NCI-H146 treated with DMSO at 0.1 percent for 48 hours (cell line): ENCODE results near the gene RPL36A.

Source experiments
- DNase-seq: peaks from one replicate; lab custom pipeline; 2025; ENCODE audit not compliant: unreplicated experiment; lab: John Stamatoyannopoulos, UW

RPL36A gene

DNA sequence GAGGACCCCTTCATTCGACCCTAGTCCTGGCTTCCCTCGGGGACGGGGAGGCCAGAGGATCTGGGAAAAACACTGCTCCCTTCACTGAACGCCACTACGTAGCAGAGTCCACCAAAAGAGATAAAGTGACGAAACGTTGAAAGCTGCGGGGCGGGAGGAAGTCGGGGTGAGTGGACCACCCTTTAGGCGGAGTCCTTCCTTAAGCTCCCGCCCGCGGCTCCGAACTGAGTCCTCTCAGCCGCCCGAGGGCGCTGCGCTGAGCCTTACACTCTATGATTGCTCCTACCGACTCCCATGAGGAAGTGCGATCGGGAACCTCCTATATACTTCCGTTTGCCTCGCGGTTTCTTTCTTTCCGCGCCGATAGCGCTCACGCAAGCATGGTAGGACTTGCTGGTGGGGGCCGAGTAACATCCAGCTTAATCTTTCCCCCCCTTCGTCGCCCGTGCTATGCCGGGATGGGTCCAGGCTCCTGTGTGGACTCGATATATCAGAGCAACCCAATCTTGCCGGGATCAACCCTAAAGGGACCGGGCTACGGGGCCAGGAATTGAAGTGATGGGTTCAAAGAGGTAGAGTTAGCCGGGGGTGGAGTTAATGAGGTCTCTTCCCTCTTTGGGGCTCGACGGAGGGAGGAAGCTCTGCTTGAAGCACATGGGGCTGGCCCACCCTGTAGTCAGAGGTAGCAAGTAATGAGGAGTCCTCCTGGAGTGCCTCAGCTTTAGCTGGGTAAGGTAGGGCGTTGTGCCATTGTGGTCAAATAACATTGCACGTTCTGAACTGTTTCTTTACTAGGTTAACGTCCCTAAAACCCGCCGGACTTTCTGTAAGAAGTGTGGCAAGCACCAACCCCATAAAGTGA lies at the start of gene RPL36A:
Gene RPL36A (plus strand): TSS at position 348 of the 862 bp plus-strand sequence. CDS start 33 bp downstream, at position 381.
- DNase-seq: peak; percentile 85

DNA sequence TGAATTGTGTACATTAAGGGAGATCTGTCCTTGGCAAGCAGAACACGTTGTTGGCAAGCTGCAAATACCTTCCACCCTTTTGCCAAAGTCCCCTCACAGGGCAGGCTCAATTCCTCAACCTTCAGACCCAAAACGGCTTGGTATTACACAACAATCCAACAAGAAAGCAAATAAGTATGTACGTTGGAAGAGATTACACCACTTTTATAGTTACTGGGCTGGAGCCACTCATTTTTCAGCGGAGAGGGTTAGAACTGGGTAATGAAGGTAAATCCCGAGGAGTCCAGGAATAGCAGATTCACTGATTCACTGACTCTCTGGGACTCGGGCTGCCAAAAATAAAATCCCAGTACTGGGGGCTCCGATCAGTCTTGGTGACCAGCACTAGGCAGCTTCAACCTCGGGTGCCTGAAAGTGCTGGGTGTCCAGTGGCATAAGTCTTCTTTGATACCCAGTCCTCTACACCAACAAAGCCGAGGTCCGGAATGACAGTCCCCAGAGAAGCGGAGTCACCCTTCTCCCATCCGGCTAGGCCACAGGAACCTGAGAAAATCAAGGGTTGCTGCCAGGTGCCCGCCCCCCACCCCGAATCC lies 42.9 kb upstream of the RPL36A start:
- no peak for DNase-seq

GRCh38 chrX:101348452-101349192 lies 42.2 kb upstream of the RPL36A start, which contains the start of gene TIMM8A:
Gene TIMM8A (minus strand): TSS chrX:101348742. CDS start chrX:101348664, 78 bp downstream.
- DNase-seq: peak; percentile 72

- no peak for DNase-seq
Measured at GRCh38 chrX:101349193-101349562, 41.6 kb upstream of the RPL36A start.

DNA sequence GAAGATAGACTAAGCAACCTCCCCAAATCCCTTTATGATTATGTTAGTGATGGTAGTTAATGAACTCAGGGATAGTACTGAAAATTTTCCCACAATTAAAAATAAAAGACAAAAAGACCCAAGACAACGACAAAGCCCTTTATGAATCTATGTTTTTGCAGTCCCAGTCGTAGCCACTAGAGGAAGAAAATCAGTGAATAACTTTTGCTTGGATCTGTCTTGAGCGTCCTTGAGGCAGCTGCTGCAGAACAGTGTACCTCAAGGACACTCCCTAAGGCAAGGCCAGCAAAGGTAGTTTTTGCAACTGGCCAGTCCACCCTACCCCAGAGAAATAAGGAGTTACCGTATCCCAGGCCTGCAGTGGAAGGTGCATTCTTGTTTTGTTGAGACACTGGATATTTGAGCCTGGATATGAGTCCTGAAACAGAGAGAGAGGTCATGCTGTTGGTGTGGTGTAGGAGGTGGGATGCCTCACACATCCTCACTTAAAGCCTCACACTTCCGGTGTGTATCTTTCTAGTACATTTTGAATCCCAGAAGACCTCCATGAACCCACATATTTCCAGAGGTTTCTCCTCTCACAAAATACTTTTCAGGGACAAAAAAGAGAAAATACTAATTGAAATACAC lies 33.5 kb upstream of the RPL36A start:
- no peak for DNase-seq

GRCh38 chrX:101359966-101360365 lies 30.8 kb upstream of the RPL36A start:
- DNase-seq: no peak

GRCh38 chrX:101360390-101360789 lies 30.4 kb upstream of the RPL36A start:
- no peak for DNase-seq

- no peak for DNase-seq
Measured at GRCh38 chrX:101362116-101362515, 28.7 kb upstream of the RPL36A start.

GRCh38 chrX:101362757-101363156 lies 28.1 kb upstream of the RPL36A start:
- no peak for DNase-seq

DNA sequence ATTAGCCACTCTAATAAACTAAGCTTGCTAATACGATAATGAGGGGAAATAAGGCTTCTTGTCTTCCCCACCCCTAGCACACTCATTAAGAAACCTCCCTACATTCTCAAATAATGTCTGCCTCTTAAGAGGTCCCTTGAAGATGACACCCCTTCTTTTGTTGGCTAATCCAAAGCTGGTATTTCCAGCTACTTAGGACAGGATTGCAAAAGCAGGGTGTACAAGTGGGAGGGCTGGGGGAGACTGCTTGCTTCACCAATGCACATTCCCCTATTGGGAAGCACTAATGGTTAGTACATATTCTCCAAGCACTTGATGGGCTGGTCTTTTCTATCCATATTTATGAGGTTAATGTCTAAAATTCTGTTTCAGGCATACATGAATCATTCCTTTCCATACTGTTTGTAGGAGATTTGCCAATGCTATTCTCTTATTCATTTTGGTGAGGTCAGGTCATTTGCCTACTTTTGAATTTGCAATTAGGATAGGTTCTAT lies 25.5 kb upstream of the RPL36A start:
- no peak for DNase-seq

DNA sequence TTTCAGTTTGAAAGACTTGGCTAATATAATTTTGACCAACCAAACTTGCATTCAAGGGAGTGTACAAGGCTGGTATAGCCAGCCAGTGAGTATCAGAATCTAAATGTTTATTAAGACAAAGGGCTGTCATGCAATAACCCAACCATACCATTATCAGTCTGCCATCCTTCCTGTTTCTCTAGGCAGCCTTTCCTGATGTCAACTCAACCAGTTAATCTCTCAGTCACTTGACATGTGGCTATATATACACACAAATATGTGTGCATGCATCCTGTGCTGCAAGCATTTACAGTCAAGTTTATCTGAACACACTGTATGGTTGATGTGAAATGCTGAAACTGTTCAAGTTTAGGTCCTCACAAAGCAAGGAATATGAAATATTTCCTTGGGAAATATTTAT lies 22.0 kb upstream of the RPL36A start:
- no peak for DNase-seq

- no peak for DNase-seq
Measured at GRCh38 chrX:101369687-101370086, 21.1 kb upstream of the RPL36A start.

DNA sequence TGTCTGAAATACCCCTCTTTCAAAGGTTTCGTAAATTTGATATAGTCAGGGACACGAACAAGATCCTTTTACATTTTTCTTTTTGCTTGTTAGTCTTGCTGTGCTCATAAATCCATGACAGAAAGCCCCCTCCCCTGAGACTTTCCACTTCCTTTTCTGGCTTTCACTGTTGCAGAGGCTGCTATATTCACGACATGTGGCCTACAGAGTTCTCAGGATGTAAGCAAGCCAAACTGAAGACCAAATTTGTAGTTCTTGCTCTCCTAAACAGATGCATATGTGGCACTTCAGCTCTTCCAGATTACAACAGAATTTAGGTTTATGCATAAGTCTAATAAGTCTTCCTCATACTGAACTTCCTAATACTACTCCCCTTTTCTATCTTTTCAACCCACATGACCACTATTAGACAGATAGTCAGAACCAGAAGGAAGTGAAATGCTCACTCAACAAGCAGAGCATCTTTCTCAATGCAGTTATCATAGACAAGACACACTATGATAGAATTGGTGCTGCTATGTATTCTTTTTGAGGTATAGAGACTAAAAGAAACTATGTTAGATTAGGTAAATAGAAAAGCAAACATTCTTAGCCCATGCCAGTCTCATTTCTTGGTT lies 19.8 kb upstream of the RPL36A start:
- DNase-seq: no peak

GRCh38 chrX:101377547-101377946 lies 13.3 kb upstream of the RPL36A start:
- DNase-seq: no peak

DNA sequence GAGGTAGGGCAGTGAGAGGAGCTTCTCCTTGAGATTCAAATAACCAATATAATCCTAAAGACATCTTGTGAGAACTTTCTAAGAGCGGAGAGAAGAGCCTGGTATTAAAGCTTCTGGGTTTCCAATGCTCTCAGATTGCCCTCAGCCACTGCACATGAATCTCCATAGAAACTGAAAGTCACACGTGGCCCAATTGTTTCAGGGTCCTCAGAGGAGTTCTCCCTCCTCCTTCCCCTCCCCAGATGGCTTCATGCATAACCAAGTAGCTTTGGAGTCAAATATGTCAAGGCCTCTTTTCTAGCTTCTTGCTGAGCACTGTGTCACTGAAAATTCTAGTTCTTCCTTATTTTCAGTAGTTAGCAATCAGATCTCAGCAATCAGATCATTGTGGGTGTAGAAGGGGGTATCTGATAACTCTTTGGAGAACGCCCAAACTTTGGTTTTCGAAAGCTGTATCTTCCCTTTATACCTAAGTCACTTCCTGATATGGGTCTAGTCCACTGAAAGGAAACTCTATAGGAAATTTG lies 7.1 kb upstream of the RPL36A start:
- DNase-seq: no peak

DNA sequence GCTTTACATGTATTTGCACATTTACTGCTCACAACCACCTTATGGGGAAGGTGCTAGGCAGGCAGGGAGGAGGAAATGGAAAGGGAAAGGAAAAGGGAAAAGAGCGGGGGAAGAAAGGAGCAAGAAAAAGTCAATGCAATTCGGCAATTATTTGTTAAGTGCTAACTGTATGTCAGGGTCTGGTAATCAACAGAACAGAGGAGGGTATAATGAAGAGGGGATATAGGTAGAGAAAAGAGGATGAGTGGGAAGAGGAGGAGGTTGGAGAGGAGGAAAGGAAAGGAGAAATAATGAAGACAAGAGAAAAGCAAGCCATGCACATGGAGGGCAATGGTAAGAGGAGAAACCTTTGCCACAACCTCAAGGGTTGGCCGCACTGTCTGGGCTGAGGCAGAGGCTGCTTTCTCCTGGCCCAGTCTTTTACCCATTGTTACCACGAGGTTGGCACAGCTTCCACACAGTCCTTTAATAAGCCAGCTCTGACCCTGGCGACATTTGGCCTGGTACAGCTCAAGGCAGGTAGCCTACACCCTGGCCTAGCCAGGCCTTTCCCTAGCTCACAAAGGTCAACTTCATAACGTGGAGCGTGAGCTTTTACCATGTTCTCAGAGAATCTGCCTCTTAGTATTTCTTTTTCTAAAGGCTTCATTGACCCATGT lies 5.7 kb upstream of the RPL36A start:
- DNase-seq: no peak

- no peak for DNase-seq
Measured at GRCh38 chrX:101385795-101386541, 4.8 kb upstream of the RPL36A start, which contains the start of gene BTK. Gene BTK (minus strand): TSS chrX:101386191. CDS start chrX:101375284, 10,907 bp downstream.

- no peak for DNase-seq
Measured at GRCh38 chrX:101386542-101386885, 4.3 kb upstream of the RPL36A start.

GRCh38 chrX:101388604-101389003 lies 2.2 kb upstream of the RPL36A start:
- DNase-seq: no peak
